ENCODE results near the gene WASF3. TPM values are rescaled to one million over a fixed set of nuclear protein-coding genes. Genes with fewer than 3 reads are reported as not detected.

Gene WASF3
- total RNA-seq, 1 donor from 2014 or later: 25.8 TPM

GRCh38 chr13:26663791-26664190 lies 106.3 kb downstream of the WASF3 start:
- Mint-ChIP-seq H3K4me3 (ENCODE audit: unreplicated experiment) (no peak overlapping the region), H3K36me3 (ENCODE audit: low read depth, unreplicated experiment) (no peaks in the 10 kb centered on the region), H3K27me3 (ENCODE audit: low read depth, unreplicated experiment) (no peaks in the 10 kb centered on the region), H3K9me3 (ENCODE audit: unreplicated experiment) (no peaks in the 10 kb centered on the region), H3K4me1 (ENCODE audit: low read depth, unreplicated experiment) (peaks cover 2% of the 10 kb centered on the region), H3K27ac (ENCODE audit: unreplicated experiment) (no peak overlapping the region)
- Histone ChIP-seq H4K20me1 (ENCODE audit: insufficient read depth, low read length) (peaks cover 13% of the 10 kb centered on the region), H3K27ac (ENCODE audit: low read depth, low read length) (no peak overlapping the region), H3K9ac (ENCODE audit: low read length) (no peak overlapping the region), H3K79me2 (ENCODE audit: insufficient read depth, low read length) (no peaks in the 10 kb centered on the region), H3K4me3 (ENCODE audit: insufficient read depth, low read depth, low read length) (no peak overlapping the region), H2AFZ (ENCODE audit: low read depth, low read length) (no peak overlapping the region), H3K4me2 (ENCODE audit: low read length) (no peak overlapping the region), H3K9me3 (ENCODE audit: insufficient read depth, low read depth, low read length) (no peaks in the 10 kb centered on the region), H3K4me1 (ENCODE audit: insufficient read depth, low read length) (no peaks in the 10 kb centered on the region), H3K27me3 (ENCODE audit: insufficient read depth, low read length) (no peaks in the 10 kb centered on the region), H3K36me3 (ENCODE audit: insufficient read depth, low read length) (no peaks in the 10 kb centered on the region)
- DNase-seq (ENCODE audit: low read depth) (no peak), FAIRE-seq (no peak)
- TF ChIP-seq CTCF (IDR thresholded peaks at IDR 0.05; ENCODE audit: insufficient read depth, low read depth, low read length) (no peak), EZH2 (IDR thresholded peaks at IDR 0.05; ENCODE audit: insufficient read depth, low read length) (no peak)

- H3K27me3 Mint-ChIP-seq (ENCODE audit: low read depth, unreplicated experiment): no peaks in the 10 kb centered on the region
- no peaks in the 10 kb centered on the region for H3K79me2 ChIP-seq (ENCODE audit: insufficient read depth, low read length)
Measured at GRCh38 chr13:26664286-26664685, 106.8 kb downstream of the WASF3 start.

More at GRCh38 chr13:26664286-26664685, 106.8 kb downstream of the WASF3 start:
- H3K27me3 ChIP-seq (ENCODE audit: insufficient read depth, low read length): no peaks in the 10 kb centered on the region
- no peak overlapping the region for H3K4me3 Mint-ChIP-seq (ENCODE audit: unreplicated experiment)
- H3K9ac ChIP-seq (ENCODE audit: low read length): no peak overlapping the region
- H3K4me1 ChIP-seq (ENCODE audit: insufficient read depth, low read length): no peaks in the 10 kb centered on the region
- no peak overlapping the region for H3K27ac Mint-ChIP-seq (ENCODE audit: unreplicated experiment)
- FAIRE-seq (no peak), DNase-seq (ENCODE audit: low read depth) (no peak)
- TF ChIP-seq EZH2 (IDR thresholded peaks at IDR 0.05; ENCODE audit: insufficient read depth, low read length): no peak
- no peak for TF ChIP-seq CTCF (IDR thresholded peaks at IDR 0.05; ENCODE audit: insufficient read depth, low read depth, low read length)
- H3K4me3 ChIP-seq (ENCODE audit: insufficient read depth, low read depth, low read length): no peak overlapping the region
- peaks cover 9% of the 10 kb centered on the region for H4K20me1 ChIP-seq (ENCODE audit: insufficient read depth, low read length)
- H3K27ac ChIP-seq (ENCODE audit: low read depth, low read length): no peak overlapping the region
- no peaks in the 10 kb centered on the region for H3K36me3 ChIP-seq (ENCODE audit: insufficient read depth, low read length)
- no peaks in the 10 kb centered on the region for H3K36me3 Mint-ChIP-seq (ENCODE audit: low read depth, unreplicated experiment)
- H2AFZ ChIP-seq (ENCODE audit: low read depth, low read length): no peak overlapping the region
- H3K4me2 ChIP-seq (ENCODE audit: low read length): no peak overlapping the region
- H3K9me3 ChIP-seq (ENCODE audit: insufficient read depth, low read depth, low read length): no peaks in the 10 kb centered on the region
- H3K9me3 Mint-ChIP-seq (ENCODE audit: unreplicated experiment): no peaks in the 10 kb centered on the region
- H3K4me1 Mint-ChIP-seq (ENCODE audit: low read depth, unreplicated experiment): peaks cover 2% of the 10 kb centered on the region
